Activated CD4-positive, CD25-positive, alpha-beta regulatory T cell treated with anti-CD3 and anti-CD28 coated beads, Interleukin-2, amount 50 U/mL, for 72 hours (primary cell): ENCODE results near the gene AP3S2.
"Not testable (repeated sequence)": the region's sequence is repeated elsewhere in the genome, so short reads cannot be mapped to it uniquely, and the experiment has no call there.

Experiments used
- DNase-seq: peaks from one replicate; pipeline ENCODE4 v3.0.0; 2021

The AP3S2 gene

GRCh38 chr15:89797678-89798201 lies 96.1 kb downstream of the AP3S2 start:
- DNase-seq = no peak

DNA sequence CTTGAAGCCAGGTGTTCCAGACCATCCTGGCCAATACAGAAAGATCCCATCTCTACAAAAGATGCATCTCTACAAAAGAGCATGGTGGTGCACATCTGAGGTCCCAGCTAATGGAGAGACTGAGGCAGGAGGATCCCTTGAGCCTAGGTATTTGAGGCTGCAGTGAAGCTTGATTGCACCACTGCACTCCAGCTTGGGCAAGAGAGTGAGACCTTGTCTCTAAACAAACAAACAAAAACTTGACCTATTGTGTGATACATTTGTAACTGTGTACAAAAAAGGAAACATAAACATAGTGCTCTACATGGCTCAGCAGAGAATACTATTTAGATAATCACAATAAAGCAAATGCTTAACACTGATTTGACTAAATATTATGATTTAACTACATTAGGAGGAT lies 97.8 kb downstream of the AP3S2 start:
- no peak for DNase-seq

- DNase-seq = no peak
Measured at GRCh38 chr15:89794627-89795241, 99.1 kb downstream of the AP3S2 start.

- DNase-seq = no peak
Measured at GRCh38 chr15:89792106-89792805, 101.5 kb downstream of the AP3S2 start.

DNA sequence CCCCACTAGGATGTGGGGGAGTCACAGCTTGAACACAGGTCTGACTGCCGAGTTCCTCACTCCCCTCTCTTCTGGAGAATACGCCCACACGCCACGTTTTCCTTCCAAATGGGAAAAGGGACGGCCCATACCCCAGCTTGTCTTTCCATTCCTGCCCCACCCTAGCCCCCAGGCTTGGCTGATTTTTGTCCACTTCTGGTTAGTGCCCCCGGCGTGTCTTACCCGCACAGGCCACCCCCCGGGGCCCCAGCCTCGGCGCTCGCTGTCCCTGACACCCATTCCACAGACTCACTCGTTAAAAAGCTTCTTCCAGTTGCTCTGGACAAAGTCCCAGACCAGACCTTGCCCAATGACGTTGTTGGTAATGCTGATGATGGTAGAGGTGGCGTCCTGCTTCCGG lies 103.1 kb downstream of the AP3S2 start:
- no peak for DNase-seq

DNA sequence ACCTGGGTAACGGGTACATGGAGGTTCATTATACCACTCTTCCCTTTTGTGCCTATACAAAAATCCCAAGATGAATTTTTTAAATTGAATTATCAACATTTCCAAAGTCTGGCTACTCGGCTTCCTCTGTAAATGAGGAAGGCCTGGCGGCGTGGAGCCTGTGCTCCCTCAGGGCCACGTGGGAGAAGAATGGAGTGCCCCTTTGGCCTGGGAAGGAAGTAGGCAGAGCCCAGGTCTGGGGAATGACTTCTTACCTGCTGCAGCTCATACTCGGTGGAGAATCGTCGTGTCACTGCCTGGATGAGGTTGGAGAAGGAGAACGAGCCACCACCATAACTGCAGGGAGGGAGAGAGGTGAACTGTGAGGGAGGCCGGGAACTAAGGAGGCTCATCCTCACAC lies 103.6 kb downstream of the AP3S2 start:
- no peak for DNase-seq

GRCh38 chr15:89788585-89788984 lies 105.2 kb downstream of the AP3S2 start:
- DNase-seq = not testable (repeated sequence)

DNA sequence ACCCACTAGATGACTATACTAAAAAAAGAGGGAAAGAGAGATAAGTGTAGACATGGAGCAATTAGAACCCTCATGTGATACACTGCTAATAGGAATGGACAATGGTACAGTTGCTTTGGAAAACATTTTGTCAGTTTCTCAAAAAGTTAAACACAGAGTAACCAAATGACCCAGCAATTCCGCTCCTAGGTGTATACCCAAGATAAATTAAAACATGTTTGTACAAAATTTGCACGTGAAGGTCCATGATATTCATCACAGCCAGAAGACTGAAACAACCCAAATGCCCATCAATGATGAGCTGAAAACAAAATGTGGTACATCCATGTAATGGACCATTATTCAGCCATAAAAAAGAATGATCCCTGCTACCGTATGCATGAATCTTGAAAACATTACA lies 105.8 kb downstream of the AP3S2 start:
- no peak for DNase-seq

GRCh38 chr15:89785774-89786140 lies 108.0 kb downstream of the AP3S2 start:
- DNase-seq = no peak

- DNase-seq = no peak
Measured at GRCh38 chr15:89785064-89785773, 108.6 kb downstream of the AP3S2 start.

- DNase-seq = no peak
Measured at GRCh38 chr15:89784686-89784960, 109.2 kb downstream of the AP3S2 start.

- no peak for DNase-seq
Measured at GRCh38 chr15:89783861-89784685, 109.7 kb downstream of the AP3S2 start.

- DNase-seq = no peak
Measured at GRCh38 chr15:89783111-89783860, 110.5 kb downstream of the AP3S2 start.

- DNase-seq = not testable (repeated sequence)
Measured at GRCh38 chr15:89782619-89782950, 111.2 kb downstream of the AP3S2 start.

- DNase-seq = no peak
Measured at GRCh38 chr15:89781891-89782618, 111.7 kb downstream of the AP3S2 start.

DNA sequence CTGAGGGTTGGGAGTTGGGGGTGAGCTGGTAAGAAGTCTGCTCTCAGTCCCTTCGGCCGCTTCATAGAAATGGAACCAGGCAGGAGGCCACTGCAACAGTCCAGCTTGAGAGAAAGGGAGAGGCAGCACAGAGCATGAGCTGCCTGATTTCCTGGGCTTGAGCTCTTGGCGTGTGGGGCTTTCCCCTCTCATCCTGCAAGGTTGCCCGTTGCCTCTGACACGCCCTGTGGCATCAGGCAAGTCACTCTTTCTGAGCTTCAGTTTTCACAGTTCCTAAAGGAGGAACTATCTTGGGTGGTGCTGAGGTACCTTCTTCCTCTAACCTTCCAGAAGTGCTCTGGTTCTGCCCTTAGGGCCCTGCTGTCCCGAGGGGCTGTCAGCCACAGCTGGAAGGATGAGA lies 112.7 kb downstream of the AP3S2 start:
- no peak for DNase-seq

DNA sequence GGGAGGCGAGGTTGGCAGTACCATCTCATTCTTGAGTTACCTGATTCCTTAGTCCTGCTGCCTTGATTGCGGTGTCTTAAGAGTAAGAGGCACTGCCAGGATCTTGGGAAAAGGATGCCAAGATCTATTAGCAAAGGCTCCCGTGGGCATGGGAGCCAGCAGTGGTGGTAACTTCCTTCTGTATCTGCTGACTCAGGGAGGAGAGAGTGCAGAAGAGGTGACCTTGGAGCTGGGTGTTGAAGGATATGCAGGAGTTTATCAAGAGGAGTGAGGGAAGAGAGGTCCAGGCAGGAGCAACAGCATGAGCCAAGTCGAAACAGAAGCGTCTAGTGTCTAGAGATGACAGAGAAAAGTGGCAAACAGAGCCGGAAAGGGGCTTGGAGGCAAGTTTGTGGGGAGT lies 113.2 kb downstream of the AP3S2 start:
- no peak for DNase-seq
